Mononuclear cell (primary cell): ENCODE data around the gene PTPRB. TPM values are rescaled to one million over a fixed set of nuclear protein-coding genes. Genes with fewer than 3 reads are reported as not detected.

Source experiments
- H3K27me3 ChIP-seq: 2 replicates; pipeline ENCODE4 v1.6.0; 2011; ENCODE audit warnings: low read length, control low read depth; ENCODE audit not compliant: insufficient read depth
- H3K4me1 ChIP-seq: 2 replicates; pipeline ENCODE4 v1.5.1; 2011; ENCODE audit warnings: mild to moderate bottlenecking, low read length, control low read depth; ENCODE audit not compliant: insufficient read depth
- H3K4me3 ChIP-seq: 2 replicates; pipeline ENCODE4 v1.5.1; 2011; ENCODE audit warnings: mild to moderate bottlenecking, low read length, moderate library complexity
- H3K9me3 ChIP-seq: 2 replicates; pipeline ENCODE4 v1.5.1; 2011; ENCODE audit warnings: low read depth, mild to moderate bottlenecking, control low read depth, low read length
- total RNA-seq: library from RNA; depleted of rRNA; stranded (reverse); fragments of >200 nt; gene quantifications from one replicate; pipeline ENCODE4 v1.2.3, GENCODE V29; 2012

Gene PTPRB
- total RNA-seq, 1 donor, result 0.21 TPM

- H3K9me3 ChIP-seq, result no peaks in the 10 kb centered on the region
- no peaks in the 10 kb centered on the region for H3K27me3 ChIP-seq
- no peak overlapping the region for H3K4me3 ChIP-seq
- H3K4me1 ChIP-seq, result no peaks in the 10 kb centered on the region
Measured at GRCh38 chr12:70626180-70626579, 11.0 kb downstream of the PTPRB start.

DNA sequence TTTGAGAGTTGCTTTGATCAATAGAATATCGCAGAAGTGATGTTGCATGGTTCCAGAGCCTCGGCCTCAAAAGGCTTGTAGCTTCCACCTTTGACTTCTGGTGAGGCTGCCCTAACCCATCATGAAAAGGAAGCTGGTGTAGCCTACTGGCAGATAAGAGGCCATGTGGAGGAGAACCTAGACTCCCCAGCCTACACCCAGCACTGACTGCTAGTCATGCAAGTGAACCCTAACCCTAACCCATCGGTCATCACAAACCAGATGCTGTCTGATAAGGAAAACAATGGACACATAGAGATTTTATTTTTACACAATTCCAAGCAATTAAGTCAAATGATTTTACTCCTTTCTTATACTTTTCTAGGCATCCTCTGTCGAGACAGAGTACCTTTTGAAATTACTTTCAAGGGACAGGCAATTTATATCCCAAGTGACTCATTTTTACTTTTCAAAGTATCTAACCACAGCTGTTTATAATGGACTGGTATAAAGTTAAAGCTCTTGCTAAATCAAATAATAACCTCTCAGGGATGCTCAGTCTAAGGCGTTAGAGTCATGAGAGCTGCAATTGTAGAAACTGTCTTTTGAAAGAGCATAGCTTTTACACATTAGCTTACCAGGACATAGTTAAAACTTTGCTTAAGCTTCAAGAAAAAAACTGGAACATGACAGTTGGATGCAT is 17.6 kb downstream of the PTPRB start:
- no peaks in the 10 kb centered on the region for H3K4me1 ChIP-seq
- H3K27me3 ChIP-seq, result no peaks in the 10 kb centered on the region
- H3K4me3 ChIP-seq, result no peak overlapping the region
- H3K9me3 ChIP-seq, result no peaks in the 10 kb centered on the region

- H3K9me3 ChIP-seq, result no peaks in the 10 kb centered on the region
- H3K27me3 ChIP-seq, result peaks cover 2% of the 10 kb centered on the region
- H3K4me3 ChIP-seq, result no peak overlapping the region
- no peaks in the 10 kb centered on the region for H3K4me1 ChIP-seq
Measured at GRCh38 chr12:70618371-70618770, 18.9 kb downstream of the PTPRB start.

GRCh38 chr12:70617450-70617849 is 19.8 kb downstream of the PTPRB start:
- H3K4me3 ChIP-seq, result no peak overlapping the region
- H3K27me3 ChIP-seq, result peaks cover 2% of the 10 kb centered on the region
- no peaks in the 10 kb centered on the region for H3K9me3 ChIP-seq
- H3K4me1 ChIP-seq, result no peaks in the 10 kb centered on the region

DNA sequence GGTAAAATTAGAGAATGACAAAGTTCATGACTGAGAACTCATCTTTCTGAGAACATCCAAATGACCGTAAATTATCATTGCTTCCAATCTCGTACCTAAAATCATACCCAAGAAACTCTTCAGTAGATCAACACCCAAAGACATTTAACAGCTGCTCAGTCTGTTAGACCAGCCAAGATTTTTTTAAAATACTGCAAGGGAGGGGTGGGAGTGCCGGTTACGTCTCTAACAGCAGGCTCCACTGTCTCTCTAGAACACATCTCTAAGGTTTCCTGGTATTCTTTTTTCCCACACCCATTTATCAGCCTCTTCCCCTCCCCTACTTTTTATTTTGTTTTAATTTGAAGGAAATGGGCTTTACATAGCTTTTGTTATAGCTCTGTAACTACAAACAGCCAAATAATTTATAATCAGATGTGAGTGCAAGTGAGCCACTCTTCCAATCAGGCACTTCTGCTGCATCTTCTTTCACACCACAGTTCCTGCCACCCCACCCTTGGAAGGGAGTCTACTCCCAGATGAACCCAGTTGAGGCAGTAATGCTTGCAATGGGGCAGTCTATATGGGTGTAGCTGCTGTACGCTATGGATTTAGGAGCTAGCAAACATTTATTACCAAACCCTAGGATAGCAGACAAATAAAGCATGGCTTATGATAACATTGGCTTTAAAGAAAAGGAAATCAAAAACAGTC is 21.9 kb downstream of the PTPRB start:
- Histone ChIP-seq H3K9me3 (no peaks in the 10 kb centered on the region), H3K4me3 (no peak overlapping the region), H3K27me3 (peaks cover 11% of the 10 kb centered on the region), H3K4me1 (no peaks in the 10 kb centered on the region)

GRCh38 chr12:70609739-70610491 is 27.3 kb downstream of the PTPRB start:
- H3K4me3 ChIP-seq, result peak overlapping the region; percentile 12
- H3K4me1 ChIP-seq, result peaks cover 5% of the 10 kb centered on the region
- H3K9me3 ChIP-seq, result no peaks in the 10 kb centered on the region
- H3K27me3 ChIP-seq, result peaks cover 40% of the 10 kb centered on the region

- no peak overlapping the region for H3K4me3 ChIP-seq
- H3K4me1 ChIP-seq, result peaks cover 5% of the 10 kb centered on the region
- H3K27me3 ChIP-seq, result peaks cover 44% of the 10 kb centered on the region
- no peaks in the 10 kb centered on the region for H3K9me3 ChIP-seq
Measured at GRCh38 chr12:70609203-70609602, 28.0 kb downstream of the PTPRB start.

- H3K4me3 ChIP-seq, result no peak overlapping the region
- H3K27me3 ChIP-seq, result peaks cover 44% of the 10 kb centered on the region
- H3K9me3 ChIP-seq, result no peaks in the 10 kb centered on the region
- peaks cover 5% of the 10 kb centered on the region for H3K4me1 ChIP-seq
Measured at GRCh38 chr12:70608184-70608583, 29.0 kb downstream of the PTPRB start.

GRCh38 chr12:70607107-70607506 is 30.1 kb downstream of the PTPRB start:
- H3K9me3 ChIP-seq, result no peaks in the 10 kb centered on the region

DNA sequence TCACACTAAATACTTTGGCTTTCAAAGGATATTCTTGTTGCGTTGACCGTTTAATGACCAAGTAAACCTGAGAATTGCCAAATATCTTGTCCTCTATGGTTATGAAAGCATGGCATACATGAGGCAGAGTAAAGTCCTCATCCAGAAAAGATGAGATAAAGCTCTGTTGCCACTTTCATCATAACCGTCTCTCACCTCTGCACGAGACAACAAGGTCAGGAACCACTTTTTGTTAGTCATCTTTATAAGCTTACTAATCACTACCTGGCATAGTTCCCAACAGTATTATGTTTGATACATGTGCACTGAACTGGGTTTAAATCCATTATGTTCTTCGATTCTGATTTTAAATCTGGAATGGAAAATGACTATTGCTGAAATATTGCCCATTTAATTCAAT is 31.3 kb downstream of the PTPRB start:
- Histone ChIP-seq H3K4me3 (no peak overlapping the region), H3K27me3 (peaks cover 42% of the 10 kb centered on the region), H3K4me1 (peaks cover 5% of the 10 kb centered on the region), H3K9me3 (no peaks in the 10 kb centered on the region)

More at GRCh38 chr12:70607107-70607506, 30.1 kb downstream of the PTPRB start:
- no peak overlapping the region for H3K4me3 ChIP-seq
- peaks cover 5% of the 10 kb centered on the region for H3K4me1 ChIP-seq
- peaks cover 44% of the 10 kb centered on the region for H3K27me3 ChIP-seq

DNA sequence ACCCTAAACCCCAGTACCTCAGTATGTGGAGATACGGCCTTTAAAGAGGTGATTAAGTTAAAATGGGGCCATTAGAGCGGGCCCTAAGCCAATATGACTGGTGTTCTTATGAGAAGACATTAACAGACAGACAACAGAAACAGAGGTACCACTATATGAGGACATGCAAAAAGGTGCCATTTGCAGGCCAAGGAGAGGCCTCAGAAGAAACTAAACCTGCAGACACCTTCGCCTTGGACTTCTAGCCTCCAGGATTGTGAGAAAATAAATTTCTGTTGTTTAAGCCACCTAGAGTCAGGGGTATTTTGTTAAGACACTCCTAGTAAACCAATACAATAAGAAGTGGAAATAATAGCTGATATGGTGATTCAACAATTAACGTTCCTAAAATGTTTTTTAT is 32.6 kb downstream of the PTPRB start:
- Histone ChIP-seq H3K4me1 (peaks cover 5% of the 10 kb centered on the region), H3K9me3 (no peaks in the 10 kb centered on the region), H3K27me3 (peaks cover 35% of the 10 kb centered on the region)

GRCh38 chr12:70603044-70603443 is 34.2 kb downstream of the PTPRB start:
- no peaks in the 10 kb centered on the region for H3K9me3 ChIP-seq
- no peak overlapping the region for H3K4me3 ChIP-seq
- no peaks in the 10 kb centered on the region for H3K4me1 ChIP-seq
- peaks cover 23% of the 10 kb centered on the region for H3K27me3 ChIP-seq

More for the DNA sequence above, 32.6 kb downstream of the PTPRB start:
- H3K4me3 ChIP-seq, result no peak overlapping the region

GRCh38 chr12:70598467-70599193 is 38.6 kb downstream of the PTPRB start:
- no peaks in the 10 kb centered on the region for H3K9me3 ChIP-seq
- H3K27me3 ChIP-seq, result peaks cover 5% of the 10 kb centered on the region
- no peak overlapping the region for H3K4me3 ChIP-seq
- no peaks in the 10 kb centered on the region for H3K4me1 ChIP-seq

DNA sequence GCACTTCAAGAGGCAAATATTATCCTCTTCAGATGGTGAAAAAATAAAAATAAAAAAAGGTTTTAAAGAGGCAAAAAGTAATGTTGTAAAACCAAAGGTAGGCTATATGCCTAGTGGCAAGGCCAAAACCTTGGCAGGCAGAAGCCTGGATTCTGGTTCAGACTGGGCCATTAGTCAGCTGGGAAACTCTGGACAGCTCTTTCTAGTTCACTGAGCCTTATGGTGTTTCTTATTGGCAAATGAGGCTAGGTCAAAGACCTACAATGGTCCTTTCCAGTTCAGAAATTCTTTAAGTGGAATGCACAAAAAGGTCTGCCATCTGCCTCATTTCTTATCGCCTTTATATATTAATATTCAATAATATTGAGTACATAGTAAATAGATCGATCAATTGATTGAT is 44.6 kb downstream of the PTPRB start:
- Histone ChIP-seq H3K4me3 (no peak overlapping the region), H3K27me3 (no peaks in the 10 kb centered on the region), H3K4me1 (no peaks in the 10 kb centered on the region)

More for the DNA sequence above, 44.6 kb downstream of the PTPRB start:
- H3K9me3 ChIP-seq, result no peaks in the 10 kb centered on the region
